Caco-2 (cell line): ENCODE data around the gene FN3K. TPM values are rescaled to one million over a fixed set of nuclear protein-coding genes. Genes with fewer than 3 reads are reported as not detected.

ENCODE experiments used
- BruUV-seq: library from RNA; stranded (reverse); fragments of 400-500 nt; replicated peaks from 2 replicates; lab custom pipeline; 2021; lab: Mats Ljungman, UMichigan
- CTCF ChIA-PET: fragments of 300-600 bp; sonication (Branson Sonifier 250); formaldehyde crosslinking; loops from one replicate; lab custom pipeline; 2022; ENCODE audit warnings: antibody characterized with exemption; lab: Charles Lee
- POLR2A ChIA-PET: fragments of 300-600 bp; sonication (Branson Sonifier 250); formaldehyde crosslinking; loops from one replicate; lab custom pipeline; 2022; ENCODE audit warnings: antibody characterized with exemption; lab: Charles Lee
- DNase-seq, 2 experiments: peaks; one replicate each; pipeline versions ENCODE4 v3.0.0 to v3.0.0-alpha.2; 2020 to 2022
- H3K27me3 ChIP-seq: replicated peaks from 2 replicates; pipeline ENCODE4 v1.6.0; 2011; ENCODE audit warnings: low read length; ENCODE audit not compliant: control insufficient read depth, insufficient read depth
- H3K36me3 ChIP-seq: 2 replicates; pipeline ENCODE4 v1.5.1; 2011; ENCODE audit warnings: low read length; ENCODE audit not compliant: control insufficient read depth, insufficient read depth
- H3K4me1 ChIP-seq: fragments of 250-450 bp; sonication (Bioruptor Pico); 2 replicates; pipeline ENCODE4 v1.5.1; 2020; ENCODE audit warnings: mild to moderate bottlenecking
- H3K4me3 ChIP-seq: 2 replicates; pipeline ENCODE4 v1.5.1; 2011; ENCODE audit warnings: low read depth, mild to moderate bottlenecking, control low read depth, low read length
- H3K9me3 ChIP-seq: fragments of 250-450 bp; sonication (Bioruptor Pico); 2 replicates; pipeline ENCODE4 v1.5.1; 2020; ENCODE audit warnings: mild to moderate bottlenecking, moderate library complexity
- H3K27ac Mint-ChIP-seq: one replicate; pipeline ENCODE4 v1.8.0; 2022; ENCODE audit warnings: mixed read lengths; ENCODE audit not compliant: unreplicated experiment
- H3K27me3 Mint-ChIP-seq: one replicate; pipeline ENCODE4 v1.8.0; 2022; ENCODE audit warnings: mixed read lengths; ENCODE audit not compliant: insufficient read depth, unreplicated experiment
- H3K36me3 Mint-ChIP-seq: one replicate; pipeline ENCODE4 v1.8.0; 2022; ENCODE audit warnings: mild to moderate bottlenecking, mixed read lengths; ENCODE audit not compliant: insufficient read depth, unreplicated experiment
- H3K4me1 Mint-ChIP-seq: one replicate; pipeline ENCODE4 v1.8.0; 2022; ENCODE audit warnings: low read depth, mixed read lengths; ENCODE audit not compliant: unreplicated experiment
- H3K4me3 Mint-ChIP-seq: one replicate; pipeline ENCODE4 v1.8.0; 2022; ENCODE audit warnings: mild to moderate bottlenecking, moderate library complexity, mixed read lengths; ENCODE audit not compliant: unreplicated experiment
- H3K9me3 Mint-ChIP-seq: one replicate; pipeline ENCODE4 v1.8.0; 2022; ENCODE audit warnings: mixed read lengths; ENCODE audit not compliant: unreplicated experiment
- intact Hi-C: fragments of 100-400 bp; cut with micrococcal nuclease; formaldehyde crosslinking; loops from one replicate; pipeline ENCODE4 v1.10.0; 2022; ENCODE audit not compliant: unreplicated experiment
- total RNA-seq: library from RNA; stranded (reverse); gene quantifications from 2 replicates; pipeline ENCODE4 v1.2.3, GENCODE V29; 2022
- TF ChIP-seq, protein P1 (sequence below), 2 experiments: fragments of 200-600 bp in 1 of 2; IDR thresholded peaks; 1 replicate in 1 of 2; 2 replicates in 1 of 2; pipeline versions ENCODE4 v1.5.1 to v1.8.0; 2011 to 2022; ENCODE audit warnings: antibody characterized with exemption in 1 of 2, control low read depth in 1 of 2, inconsistent platforms in 1 of 2, low read depth in 1 of 2, low read length in 1 of 2, mild to moderate bottlenecking in 1 of 2, moderate library complexity in 1 of 2; ENCODE audit not compliant: insufficient read depth in 1 of 2, severe bottlenecking in 1 of 2, unreplicated experiment in 1 of 2

Gene FN3K
- total RNA-seq, 1 experiment from 2014 or later: 55.7 TPM

DNA sequence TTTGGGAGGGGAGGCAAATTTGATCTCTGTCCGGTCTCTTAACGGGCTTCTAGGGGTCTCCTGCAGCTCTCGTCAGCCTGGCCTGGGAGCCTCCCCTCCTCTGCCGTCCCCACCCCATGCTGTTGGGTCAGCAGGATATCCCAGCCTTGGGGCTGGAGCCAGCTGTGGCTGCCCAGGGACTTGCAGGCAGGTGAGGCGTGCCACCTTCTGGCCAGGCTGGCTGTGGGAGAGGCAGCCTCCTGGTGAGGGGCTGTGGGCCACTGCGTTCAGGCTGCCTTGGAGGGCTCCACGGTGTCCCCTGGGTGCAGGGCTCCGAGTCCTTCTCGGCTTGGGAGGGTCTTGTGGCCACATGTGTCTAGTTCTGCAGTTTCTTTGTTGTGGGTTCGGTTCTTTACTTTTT lies 51.0 kb downstream of the FN3K start:
- TF ChIP-seq, protein P1, sequence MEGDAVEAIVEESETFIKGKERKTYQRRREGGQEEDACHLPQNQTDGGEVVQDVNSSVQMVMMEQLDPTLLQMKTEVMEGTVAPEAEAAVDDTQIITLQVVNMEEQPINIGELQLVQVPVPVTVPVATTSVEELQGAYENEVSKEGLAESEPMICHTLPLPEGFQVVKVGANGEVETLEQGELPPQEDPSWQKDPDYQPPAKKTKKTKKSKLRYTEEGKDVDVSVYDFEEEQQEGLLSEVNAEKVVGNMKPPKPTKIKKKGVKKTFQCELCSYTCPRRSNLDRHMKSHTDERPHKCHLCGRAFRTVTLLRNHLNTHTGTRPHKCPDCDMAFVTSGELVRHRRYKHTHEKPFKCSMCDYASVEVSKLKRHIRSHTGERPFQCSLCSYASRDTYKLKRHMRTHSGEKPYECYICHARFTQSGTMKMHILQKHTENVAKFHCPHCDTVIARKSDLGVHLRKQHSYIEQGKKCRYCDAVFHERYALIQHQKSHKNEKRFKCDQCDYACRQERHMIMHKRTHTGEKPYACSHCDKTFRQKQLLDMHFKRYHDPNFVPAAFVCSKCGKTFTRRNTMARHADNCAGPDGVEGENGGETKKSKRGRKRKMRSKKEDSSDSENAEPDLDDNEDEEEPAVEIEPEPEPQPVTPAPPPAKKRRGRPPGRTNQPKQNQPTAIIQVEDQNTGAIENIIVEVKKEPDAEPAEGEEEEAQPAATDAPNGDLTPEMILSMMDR (IDR thresholded peaks at IDR 0.05; ENCODE audit: insufficient read depth in 1 of 2, low read depth in 1 of 2, low read length in 1 of 2, severe bottlenecking in 1 of 2, unreplicated experiment in 1 of 2): no peak
- H3K27me3 Mint-ChIP-seq: no peaks in the 10 kb centered on the region
- H3K4me3 Mint-ChIP-seq: no peak overlapping the region
- Histone ChIP-seq H3K36me3 (peaks cover 3% of the 10 kb centered on the region), H3K27me3 (no peaks in the 10 kb centered on the region), H3K4me3 (no peak overlapping the region), H3K4me1 (no peaks in the 10 kb centered on the region), H3K9me3 (no peaks in the 10 kb centered on the region)
- DNase-seq: no peak
- intact Hi-C loops: no loop called here
- BruUV-seq: no TSS peak
- H3K4me1 Mint-ChIP-seq: no peaks in the 10 kb centered on the region
- ChIA-PET POLR2A (no interaction called here), CTCF (no interaction called here)
- H3K36me3 Mint-ChIP-seq: peaks cover 19% of the 10 kb centered on the region
- H3K9me3 Mint-ChIP-seq: no peaks in the 10 kb centered on the region
- H3K27ac Mint-ChIP-seq: no peak overlapping the region

DNA sequence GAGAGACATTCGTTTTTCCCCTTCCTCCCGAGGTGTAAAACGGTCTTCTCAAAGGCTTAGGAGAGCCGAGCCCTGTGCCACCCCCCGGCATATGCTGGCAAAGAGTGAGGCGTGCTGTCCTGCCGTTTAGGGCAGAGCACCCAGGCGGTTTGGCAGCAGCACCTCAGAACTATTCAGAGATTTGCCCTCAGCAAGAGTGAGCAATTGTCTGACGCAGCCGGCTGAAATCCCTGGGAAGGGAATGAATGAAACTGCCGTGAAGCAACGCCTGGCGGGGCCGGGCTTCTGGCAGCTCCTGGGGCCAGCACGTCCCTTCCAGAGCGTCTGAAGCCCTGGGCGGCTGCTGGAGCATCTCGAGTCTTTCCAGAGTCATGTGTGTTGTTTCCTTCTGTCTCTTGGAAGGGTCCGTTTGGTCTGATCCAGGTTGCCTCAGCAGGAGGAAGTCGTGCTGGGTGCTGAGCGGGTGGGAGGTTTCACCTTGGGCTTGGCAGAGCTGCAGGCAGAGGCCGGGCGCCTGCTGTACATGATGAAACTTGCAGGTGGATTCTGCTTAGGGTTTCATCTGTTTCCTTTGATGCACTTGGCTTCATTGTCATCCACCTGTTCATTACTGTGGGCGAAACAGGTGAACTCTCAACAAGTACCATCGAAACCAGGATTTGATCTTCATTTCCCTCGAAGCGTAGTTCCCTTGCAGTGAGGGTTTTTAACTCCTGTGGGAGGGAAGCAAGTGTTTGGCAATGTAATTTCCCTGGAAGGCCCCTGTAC lies 51.9 kb downstream of the FN3K start:
- Histone ChIP-seq H3K4me1 (no peaks in the 10 kb centered on the region), H3K9me3 (no peaks in the 10 kb centered on the region), H3K27me3 (no peaks in the 10 kb centered on the region), H3K4me3 (no peak overlapping the region), H3K36me3 (peaks cover under 1% of the 10 kb centered on the region)
- no peak overlapping the region for H3K27ac Mint-ChIP-seq
- H3K4me1 Mint-ChIP-seq: no peaks in the 10 kb centered on the region
- no peak for DNase-seq
- peaks cover 19% of the 10 kb centered on the region for H3K36me3 Mint-ChIP-seq
- CTCF ChIA-PET: no interaction called here
- H3K9me3 Mint-ChIP-seq: no peaks in the 10 kb centered on the region
- TF ChIP-seq, protein P1 (IDR thresholded peaks at IDR 0.05; ENCODE audit: insufficient read depth in 1 of 2, low read depth in 1 of 2, low read length in 1 of 2, severe bottlenecking in 1 of 2, unreplicated experiment in 1 of 2): no peak
- BruUV-seq: no TSS peak
- H3K27me3 Mint-ChIP-seq: no peaks in the 10 kb centered on the region
- POLR2A ChIA-PET: no interaction called here
- H3K4me3 Mint-ChIP-seq: no peak overlapping the region
- intact Hi-C loops: no loop called here

DNA sequence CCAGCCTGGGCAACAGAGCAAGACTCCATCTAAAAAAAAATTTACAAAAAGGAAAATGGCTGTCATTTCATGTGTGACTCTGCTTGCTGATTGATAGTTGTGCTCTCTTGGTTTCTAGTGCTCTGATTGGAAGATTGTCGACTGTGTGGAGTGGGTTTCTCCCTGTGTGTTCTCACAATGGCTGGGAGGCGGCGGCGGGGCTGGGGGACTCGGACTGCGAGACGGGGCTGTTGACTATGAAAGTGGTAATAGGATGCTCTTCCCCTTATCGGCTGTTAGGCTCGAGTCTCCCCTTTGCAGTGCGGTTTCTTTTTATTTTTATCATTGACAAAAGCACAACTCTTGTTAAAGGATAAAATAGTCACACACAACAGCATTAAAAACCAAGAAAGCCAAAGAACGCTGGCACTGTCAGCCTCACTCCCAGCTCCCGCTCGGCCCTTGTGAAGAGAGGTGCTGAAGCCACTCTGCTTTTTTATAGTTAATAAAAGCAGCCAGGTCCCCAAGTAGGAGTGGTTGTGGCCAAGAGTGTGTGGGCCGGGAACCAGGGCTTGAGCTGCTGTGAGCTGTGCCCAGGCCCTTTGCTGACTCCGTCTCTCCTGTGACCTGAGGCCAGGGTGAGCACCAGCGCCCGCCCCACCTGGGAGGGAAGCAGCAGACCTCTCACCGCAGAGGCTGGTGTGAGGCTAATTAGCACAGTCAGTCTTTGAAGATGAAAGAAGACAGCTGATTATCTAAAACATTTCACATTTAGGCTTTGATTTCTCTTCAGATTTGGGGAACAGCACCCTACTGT lies 53.0 kb downstream of the FN3K start:
- Histone ChIP-seq H3K27me3 (no peaks in the 10 kb centered on the region), H3K9me3 (no peaks in the 10 kb centered on the region), H3K4me3 (no peak overlapping the region), H3K4me1 (no peaks in the 10 kb centered on the region), H3K36me3 (no peaks in the 10 kb centered on the region; the same call in 1 of the 2 replicates)
- intact Hi-C loops: no loop called here
- ChIA-PET POLR2A (no interaction called here), CTCF (no interaction called here)
- H3K36me3 Mint-ChIP-seq: peaks cover 11% of the 10 kb centered on the region
- H3K4me1 Mint-ChIP-seq: no peaks in the 10 kb centered on the region
- H3K4me3 Mint-ChIP-seq: no peak overlapping the region
- no peaks in the 10 kb centered on the region for H3K9me3 Mint-ChIP-seq
- no peak for DNase-seq
- H3K27me3 Mint-ChIP-seq: no peaks in the 10 kb centered on the region
- no peak overlapping the region for H3K27ac Mint-ChIP-seq
- BruUV-seq: no TSS peak
- TF ChIP-seq, protein P1 (IDR thresholded peaks at IDR 0.05; ENCODE audit: insufficient read depth in 1 of 2, low read depth in 1 of 2, low read length in 1 of 2, severe bottlenecking in 1 of 2, unreplicated experiment in 1 of 2): no peak
